ENCODE data around the gene NPEPL1. TPM values are rescaled to one million over a fixed set of nuclear protein-coding genes. Genes with fewer than 3 reads are reported as not detected.
A peak's percentile ranks its signal among the peaks of the same experiment; 100 is the strongest.

The NPEPL1 gene
- total RNA-seq, 2 donors from 2014 or later, result 31.4 to 38.2 TPM

- H3K4me3 ChIP-seq, result no peak overlapping the region
- ATAC-seq, result no peak
- H3K36me3 ChIP-seq (replicated peaks in 1 of 2; ENCODE audit: insufficient read depth in 1 of 2, low read depth in 2 of 2), result no peaks in the 10 kb centered on the region
- DNase-seq, result peak in 2 of 4 donors; percentile 1 to 9
- no peaks in the 10 kb centered on the region for H3K27me3 ChIP-seq
- H3K4me1 ChIP-seq, result no peaks in the 10 kb centered on the region
- no peak overlapping the region for H3K27ac ChIP-seq
- H3K9me3 ChIP-seq, result no peaks in the 10 kb centered on the region
- TF ChIP-seq CTCF (IDR thresholded peaks at IDR 0.05) (no peak), POLR2A (IDR thresholded peaks at IDR 0.05) (no peak)
- intact Hi-C loops (cut with DNase I), result no loop called here
- 91 to 93% methylated on average over 16 to 21 of the region's 21 CpGs for WGBS, 2 donors
These were observed 18.9 kb downstream of the NPEPL1 start for GRCh38 chr20:58711266-58712051.

- no peaks in the 10 kb centered on the region for H3K27me3 ChIP-seq
These were observed 19.7 kb downstream of the NPEPL1 start for GRCh38 chr20:58712151-58712791.

GRCh38 chr20:58712806-58713731 lies 20.5 kb downstream of the NPEPL1 start:
- no peaks in the 10 kb centered on the region for H3K4me1 ChIP-seq
- intact Hi-C loops (cut with DNase I), result no loop called here
- H3K27ac ChIP-seq, result no peak overlapping the region
- WGBS, 2 donors, result 90 to 91% methylated on average over 10 to 24 of the region's 24 CpGs
- H3K27me3 ChIP-seq, result no peaks in the 10 kb centered on the region
- no peaks in the 10 kb centered on the region for H3K36me3 ChIP-seq (replicated peaks in 1 of 2; ENCODE audit: insufficient read depth in 1 of 2, low read depth in 2 of 2)
- peak in 2 of 4 donors; percentile 3 to 8 for DNase-seq
- ATAC-seq, result no peak
- no peaks in the 10 kb centered on the region for H3K9me3 ChIP-seq
- TF ChIP-seq POLR2A (IDR thresholded peaks at IDR 0.05) (no peak), CTCF (IDR thresholded peaks at IDR 0.05) (no peak)
- no peak overlapping the region for H3K4me3 ChIP-seq

More at GRCh38 chr20:58712151-58712791, 19.7 kb downstream of the NPEPL1 start:
- Histone ChIP-seq H3K27ac (no peak overlapping the region), H3K4me3 (no peak overlapping the region), H3K9me3 (no peaks in the 10 kb centered on the region), H3K36me3 (replicated peaks in 1 of 2; ENCODE audit: insufficient read depth in 1 of 2, low read depth in 2 of 2) (no peaks in the 10 kb centered on the region), H3K4me1 (no peaks in the 10 kb centered on the region)
- WGBS, 2 donors, result 81 to 90% methylated on average over 6 to 19 of the region's 19 CpGs
- intact Hi-C loops (cut with DNase I), result no loop called here
- DNase-seq, result peak in 1 of 4 donors; percentile 4
- no peak for ATAC-seq
- TF ChIP-seq POLR2A (IDR thresholded peaks at IDR 0.05) (no peak), CTCF (IDR thresholded peaks at IDR 0.05) (no peak)

- DNase-seq (peak in 1 of 4 donors; percentile 2), ATAC-seq (no peak)
- no peak for TF ChIP-seq CTCF (IDR thresholded peaks at IDR 0.05)
- TF ChIP-seq POLR2A (IDR thresholded peaks at IDR 0.05), result no peak
- Histone ChIP-seq H3K27me3 (no peaks in the 10 kb centered on the region), H3K9me3 (no peaks in the 10 kb centered on the region), H3K4me1 (no peaks in the 10 kb centered on the region), H3K36me3 (replicated peaks in 1 of 2; ENCODE audit: insufficient read depth in 1 of 2, low read depth in 2 of 2) (no peaks in the 10 kb centered on the region), H3K27ac (no peak overlapping the region), H3K4me3 (no peak overlapping the region)
- 93 to 96% methylated on average over 17 to 24 of the region's 24 CpGs for WGBS, 2 donors
- intact Hi-C loops (cut with DNase I), result no loop called here
These were observed 21.3 kb downstream of the NPEPL1 start for GRCh38 chr20:58713801-58714339.
